HFF-Myc (cell line): ENCODE data around the gene FAM174C.

Experiments used
- DNase-seq: peaks from one replicate; pipeline ENCODE4 v3.0.0-alpha.2; 2011; ENCODE audit warnings: low read depth; ENCODE audit errors: extremely low read depth
- H3K4me3 ChIP-seq: replicated peaks from 2 replicates; pipeline ENCODE4 v1.5.1; 2011; ENCODE audit warnings: low read depth, mild to moderate bottlenecking, control low read depth, low read length
- TF ChIP-seq, protein P1 (sequence below): IDR thresholded peaks from 2 replicates; pipeline ENCODE4 v1.5.1; 2012; ENCODE audit warnings: mild to moderate bottlenecking, low read depth, low read length, control low read depth; ENCODE audit errors: missing control alignments

FAM174C gene

DNA sequence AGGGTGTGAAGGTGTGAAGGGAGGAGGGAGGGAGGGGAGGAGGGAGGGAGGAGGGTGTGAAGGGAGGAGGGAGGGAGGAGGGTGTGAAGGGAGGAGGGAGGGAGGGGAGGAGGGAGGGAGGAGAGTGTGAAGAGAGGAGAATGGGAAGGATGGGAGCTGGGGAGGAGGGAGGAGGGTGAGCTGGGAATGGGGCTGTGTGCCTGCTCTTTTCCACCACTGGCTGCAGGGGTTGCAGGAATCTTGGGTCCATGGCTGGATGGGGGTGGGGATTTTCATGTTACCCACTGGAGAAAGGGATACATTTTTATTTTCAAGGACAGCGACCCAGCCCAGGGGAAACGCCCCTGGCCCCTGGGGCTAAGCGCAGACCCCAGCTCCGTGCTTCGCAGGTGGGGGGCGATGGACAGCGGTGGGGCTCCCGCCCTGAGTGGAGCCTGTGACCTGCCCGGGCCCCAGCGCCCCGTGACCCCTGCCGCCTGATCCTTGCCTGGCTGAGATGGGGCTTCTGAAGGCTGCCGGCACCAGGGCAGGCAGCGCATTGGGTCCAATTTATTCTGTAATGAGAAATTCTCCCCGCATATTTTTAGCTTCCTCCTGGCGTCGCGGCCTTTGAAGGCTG lies 7.4 kb downstream of the FAM174C start:
- TF ChIP-seq, protein P1, sequence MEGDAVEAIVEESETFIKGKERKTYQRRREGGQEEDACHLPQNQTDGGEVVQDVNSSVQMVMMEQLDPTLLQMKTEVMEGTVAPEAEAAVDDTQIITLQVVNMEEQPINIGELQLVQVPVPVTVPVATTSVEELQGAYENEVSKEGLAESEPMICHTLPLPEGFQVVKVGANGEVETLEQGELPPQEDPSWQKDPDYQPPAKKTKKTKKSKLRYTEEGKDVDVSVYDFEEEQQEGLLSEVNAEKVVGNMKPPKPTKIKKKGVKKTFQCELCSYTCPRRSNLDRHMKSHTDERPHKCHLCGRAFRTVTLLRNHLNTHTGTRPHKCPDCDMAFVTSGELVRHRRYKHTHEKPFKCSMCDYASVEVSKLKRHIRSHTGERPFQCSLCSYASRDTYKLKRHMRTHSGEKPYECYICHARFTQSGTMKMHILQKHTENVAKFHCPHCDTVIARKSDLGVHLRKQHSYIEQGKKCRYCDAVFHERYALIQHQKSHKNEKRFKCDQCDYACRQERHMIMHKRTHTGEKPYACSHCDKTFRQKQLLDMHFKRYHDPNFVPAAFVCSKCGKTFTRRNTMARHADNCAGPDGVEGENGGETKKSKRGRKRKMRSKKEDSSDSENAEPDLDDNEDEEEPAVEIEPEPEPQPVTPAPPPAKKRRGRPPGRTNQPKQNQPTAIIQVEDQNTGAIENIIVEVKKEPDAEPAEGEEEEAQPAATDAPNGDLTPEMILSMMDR = no peak
- DNase-seq = no peak

GRCh38 chr19:1283207-1283916 lies 8.0 kb downstream of the FAM174C start:
- no peak overlapping the region for H3K4me3 ChIP-seq
- TF ChIP-seq, protein P1 = no peak
- DNase-seq = no peak

More for the DNA sequence above, 7.4 kb downstream of the FAM174C start:
- H3K4me3 ChIP-seq = no peak overlapping the region

- DNase-seq = no peak
- TF ChIP-seq, protein P1 = no peak
- no peak overlapping the region for H3K4me3 ChIP-seq
These were observed 8.6 kb downstream of the FAM174C start for GRCh38 chr19:1283917-1284292.

- TF ChIP-seq, protein P1 = no peak
- no peak for DNase-seq
- H3K4me3 ChIP-seq = no peak overlapping the region
These were observed 9.1 kb downstream of the FAM174C start for GRCh38 chr19:1284293-1284978.

DNA sequence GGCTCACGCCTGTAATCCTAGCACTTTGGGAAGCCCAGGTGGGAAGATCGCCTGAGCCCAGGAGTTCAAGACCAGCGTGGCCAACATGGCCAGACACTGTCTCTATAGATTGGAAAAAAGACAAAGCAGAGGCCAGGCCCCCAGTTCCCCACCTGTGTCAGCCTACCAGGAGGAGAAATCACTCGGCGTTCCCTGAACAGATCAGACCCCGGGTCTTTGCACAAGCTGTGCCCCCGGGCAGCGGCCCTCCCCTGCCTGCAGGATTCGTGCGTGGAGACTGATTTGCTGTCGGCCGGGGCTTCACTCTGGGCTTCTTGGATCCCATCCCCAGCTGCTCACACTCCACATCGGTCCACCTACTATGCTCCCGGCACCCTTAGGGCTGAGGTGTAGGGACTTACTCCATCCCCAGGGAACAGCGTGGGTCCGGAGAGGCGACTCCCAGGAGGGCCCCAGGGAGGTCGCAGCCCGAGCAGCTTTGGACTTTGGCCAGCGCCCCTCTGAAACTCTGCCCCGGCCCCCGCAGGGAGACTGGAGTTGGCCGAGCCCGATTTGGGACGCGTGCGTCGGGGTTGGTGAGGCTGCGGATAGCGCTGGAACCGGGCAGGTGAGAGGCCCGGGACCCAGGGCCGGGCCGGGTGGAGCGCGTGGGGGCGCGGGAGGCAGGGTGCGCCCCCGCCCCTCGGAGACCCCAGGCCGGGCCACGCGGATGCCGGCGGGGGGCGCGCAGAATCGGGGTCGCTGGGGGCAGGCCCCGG lies 9.8 kb downstream of the FAM174C start:
- TF ChIP-seq, protein P1 = no peak
- DNase-seq = no peak
- H3K4me3 ChIP-seq = no peak overlapping the region

DNA sequence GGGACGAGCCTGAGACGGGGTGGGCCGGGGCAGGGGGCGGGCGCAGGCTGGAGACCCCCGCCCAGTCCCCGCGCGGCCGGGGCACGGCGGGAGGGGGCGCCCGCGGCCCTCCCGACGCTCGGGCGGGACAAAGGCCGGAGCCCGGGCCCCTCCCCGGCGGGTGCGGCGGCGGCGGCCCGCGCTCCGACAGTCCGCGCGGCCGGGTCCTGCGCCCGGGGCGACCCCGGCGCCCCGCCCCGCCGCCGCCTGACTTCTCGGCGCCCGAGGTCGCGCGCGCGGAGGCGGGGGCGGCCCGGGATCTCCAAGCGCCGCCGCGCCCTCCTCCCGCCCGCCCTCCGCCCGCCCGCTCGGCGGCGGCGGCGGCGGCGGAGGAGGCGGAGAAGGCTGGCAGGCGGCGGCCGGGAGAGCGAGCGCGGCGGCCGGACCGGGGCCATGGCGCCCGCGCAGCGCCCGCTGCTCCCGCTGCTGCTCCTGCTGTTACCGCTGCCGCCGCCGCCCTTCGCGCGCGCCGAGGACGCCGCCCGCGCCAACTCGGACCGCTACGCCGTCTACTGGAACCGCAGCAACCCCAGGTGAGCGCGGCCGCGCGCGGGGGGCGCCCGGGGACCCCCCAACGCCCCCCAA lies 10.5 kb downstream of the FAM174C start, which contains the start of gene EFNA2:
TSS of gene EFNA2 (plus strand) at position 137 of the 624 bp plus-strand sequence. CDS start at position 433, 296 bp downstream.
- DNase-seq = no peak
- H3K4me3 ChIP-seq = no peak within 1 kb of the TSS
- TF ChIP-seq, protein P1 = no peak
